Neural progenitor cell (in vitro differentiated cells): ENCODE data around the gene TAP1. TPM values are rescaled to one million over a fixed set of nuclear protein-coding genes. Genes with fewer than 3 reads are reported as not detected.

ENCODE experiments used
- DNase-seq: peaks from one replicate; pipeline ENCODE4 v3.0.0-alpha.2; 2016; ENCODE audit warnings: low spot score
- H2AFZ ChIP-seq: fragments of 200-600 bp; sonication (generic); replicated peaks from 2 replicates; pipeline ENCODE4 v1.6.1; 2016; ENCODE audit warnings: antibody characterized with exemption
- H3F3A ChIP-seq: fragments of 200-600 bp; sonication (generic); 2 replicates; pipeline ENCODE4 v1.6.1; 2016; ENCODE audit warnings: antibody characterized with exemption, low read depth
- H3K27ac ChIP-seq: fragments of 200-600 bp; sonication (generic); 2 replicates; pipeline ENCODE4 v1.5.1; 2016; ENCODE audit warnings: mild to moderate bottlenecking
- H3K27me3 ChIP-seq: fragments of 200-600 bp; sonication (generic); 2 replicates; pipeline ENCODE4 v1.6.1; 2016; ENCODE audit warnings: mild to moderate bottlenecking, moderate library complexity
- H3K36me3 ChIP-seq: fragments of 200-600 bp; sonication (generic); 2 replicates; pipeline ENCODE4 v1.5.1; 2016
- H3K4me1 ChIP-seq: fragments of 200-600 bp; sonication (generic); 2 replicates; pipeline ENCODE4 v1.6.1; 2016; ENCODE audit warnings: mixed run types
- H3K4me2 ChIP-seq: fragments of 200-600 bp; sonication (generic); 2 replicates; pipeline ENCODE4 v1.6.1; 2016
- H3K4me3 ChIP-seq: fragments of 200-600 bp; sonication (generic); 2 replicates; pipeline ENCODE4 v1.5.1; 2016
- H3K79me2 ChIP-seq: fragments of 200-600 bp; sonication (generic); 2 replicates; pipeline ENCODE4 v1.6.1; 2016; ENCODE audit warnings: low read depth
- H3K9ac ChIP-seq: fragments of 200-600 bp; sonication (generic); 2 replicates; pipeline ENCODE4 v1.6.1; 2016
- H3K9me3 ChIP-seq: fragments of 200-600 bp; sonication (generic); 2 replicates; pipeline ENCODE4 v1.5.1; 2016; ENCODE audit warnings: low read depth
- H4K20me1 ChIP-seq: fragments of 200-600 bp; sonication (generic); 2 replicates; pipeline ENCODE4 v1.6.1; 2016; ENCODE audit warnings: low read depth
- H3K27ac Mint-ChIP-seq: 3 replicates; pipeline ENCODE4 v1.8.0; 2021; ENCODE audit warnings: mixed read lengths
- H3K27me3 Mint-ChIP-seq: 2 replicates; pipeline ENCODE4 v1.8.0; 2022; ENCODE audit warnings: low read depth, mild to moderate bottlenecking, inconsistent platforms, moderate library complexity, mixed read lengths; ENCODE audit not compliant: insufficient read depth
- H3K36me3 Mint-ChIP-seq: 3 replicates; pipeline ENCODE4 v1.8.0; 2021; ENCODE audit warnings: mixed read lengths
- H3K4me1 Mint-ChIP-seq: 3 replicates; pipeline ENCODE4 v1.8.0; 2021; ENCODE audit warnings: mixed read lengths
- H3K4me3 Mint-ChIP-seq: 3 replicates; pipeline ENCODE4 v1.8.0; 2021; ENCODE audit warnings: mild to moderate bottlenecking, moderate library complexity, mixed read lengths
- H3K9me3 Mint-ChIP-seq: 3 replicates; pipeline ENCODE4 v1.8.0; 2020; ENCODE audit warnings: mixed read lengths
- CTCF ChIP-seq: fragments of 200-600 bp; sonication (generic); IDR thresholded peaks from 2 replicates; pipeline ENCODE4 v1.5.1; 2017; ENCODE audit warnings: antibody characterized with exemption, mild to moderate bottlenecking
- EZH2 ChIP-seq: fragments of 200-600 bp; sonication (generic); IDR thresholded peaks from 2 replicates; pipeline ENCODE4 v1.6.1; 2017; ENCODE audit warnings: antibody characterized with exemption, mild to moderate bottlenecking, moderate library complexity
- EZH2phosphoT487 ChIP-seq: fragments of 200-600 bp; sonication (generic); IDR thresholded peaks from 2 replicates; pipeline ENCODE4 v1.6.1; 2017; ENCODE audit warnings: antibody characterized with exemption
- total RNA-seq: library from RNA; depleted of rRNA; stranded (reverse); fragments of >200 nt; gene quantifications from 2 replicates; pipeline ENCODE4 v1.2.3, GENCODE V29; 2015; ENCODE audit warnings: low replicate concordance

Gene TAP1
- total RNA-seq, 1 donor from 2014 or later: 6.5 TPM

- Histone ChIP-seq H3K27me3 (peaks cover 46% of the 10 kb centered on the region), H3K4me1 (peaks cover 4% of the 10 kb centered on the region), H3F3A (no peaks in the 10 kb centered on the region), H4K20me1 (no peaks in the 10 kb centered on the region), H3K9ac (no peak overlapping the region), H3K79me2 (no peaks in the 10 kb centered on the region), H3K36me3 (no peaks in the 10 kb centered on the region), H3K4me3 (peak overlapping the region; percentile 50), H3K4me2 (peak overlapping the region; percentile 91), H3K27ac (no peak overlapping the region), H3K9me3 (no peaks in the 10 kb centered on the region), H2AFZ (peak overlapping the region; percentile 84)
- H3K27me3 Mint-ChIP-seq: peaks cover 64% of the 10 kb centered on the region
- no peak for DNase-seq
- H3K4me3 Mint-ChIP-seq: peak overlapping the region; percentile 90
- peaks cover 11% of the 10 kb centered on the region for H3K4me1 Mint-ChIP-seq
- no peaks in the 10 kb centered on the region for H3K36me3 Mint-ChIP-seq
- H3K27ac Mint-ChIP-seq: no peak overlapping the region
- TF ChIP-seq CTCF: no peak
- TF ChIP-seq EZH2phosphoT487: no peak
- no peak for TF ChIP-seq EZH2
- no peaks in the 10 kb centered on the region for H3K9me3 Mint-ChIP-seq
Measured at GRCh38 chr6:32844839-32845383, 8.6 kb downstream of the TAP1 start.

GRCh38 chr6:32843979-32844838 is 9.3 kb downstream of the TAP1 start, which contains the start of gene PSMB8:
TSS of gene PSMB8 (minus strand) at chr6:32844047. CDS start at chr6:32843996, 51 bp downstream.
- Histone ChIP-seq H2AFZ (peak within 1 kb of the TSS; percentile 84), H3K4me2 (peak within 1 kb of the TSS; percentile 91), H3K4me1 (peaks cover 4% of the 10 kb centered on the region), H3K27me3 (peaks cover 53% of the 10 kb centered on the region), H3K4me3 (peak within 1 kb of the TSS; percentile 50), H3K9ac (no peak within 1 kb of the TSS), H4K20me1 (no peaks in the 10 kb centered on the region), H3F3A (no peaks in the 10 kb centered on the region), H3K79me2 (no peaks in the 10 kb centered on the region), H3K27ac (no peak within 1 kb of the TSS), H3K9me3 (no peaks in the 10 kb centered on the region), H3K36me3 (no peaks in the 10 kb centered on the region)
- peak; percentile 96 for DNase-seq
- peaks cover 59% of the 10 kb centered on the region for H3K27me3 Mint-ChIP-seq
- H3K9me3 Mint-ChIP-seq: no peaks in the 10 kb centered on the region
- peak within 1 kb of the TSS; percentile 90 for H3K4me3 Mint-ChIP-seq
- H3K4me1 Mint-ChIP-seq: peaks cover 11% of the 10 kb centered on the region
- H3K36me3 Mint-ChIP-seq: no peaks in the 10 kb centered on the region
- H3K27ac Mint-ChIP-seq: no peak within 1 kb of the TSS
- TF ChIP-seq CTCF (no peak), EZH2phosphoT487 (peak; percentile 60), EZH2 (peak; percentile 73)

- peak overlapping the region; percentile 84 for H2AFZ ChIP-seq
- no peak overlapping the region for H3K27ac ChIP-seq
Measured at GRCh38 chr6:32843331-32843978, 10.0 kb downstream of the TAP1 start.

More at GRCh38 chr6:32843331-32843978, 10.0 kb downstream of the TAP1 start:
- peak; percentile 80 for TF ChIP-seq EZH2phosphoT487
- TF ChIP-seq CTCF: no peak
- peak; percentile 89 for TF ChIP-seq EZH2
- H3K4me2 ChIP-seq: peak overlapping the region; percentile 91
- no peaks in the 10 kb centered on the region for H3K36me3 ChIP-seq
- no peaks in the 10 kb centered on the region for H3K36me3 Mint-ChIP-seq
- H4K20me1 ChIP-seq: no peaks in the 10 kb centered on the region
- peak overlapping the region; percentile 50 for H3K4me3 ChIP-seq
- peaks cover 1% of the 10 kb centered on the region for H3F3A ChIP-seq
- no peaks in the 10 kb centered on the region for H3K9me3 ChIP-seq
- H3K4me1 ChIP-seq: peaks cover 4% of the 10 kb centered on the region
- H3K4me3 Mint-ChIP-seq: peak overlapping the region; percentile 90
- peaks cover 11% of the 10 kb centered on the region for H3K4me1 Mint-ChIP-seq
- DNase-seq: no peak
- H3K9me3 Mint-ChIP-seq: no peaks in the 10 kb centered on the region
- no peaks in the 10 kb centered on the region for H3K79me2 ChIP-seq
- peaks cover 56% of the 10 kb centered on the region for H3K27me3 ChIP-seq
- no peak overlapping the region for H3K9ac ChIP-seq
- no peak overlapping the region for H3K27ac Mint-ChIP-seq
- peaks cover 54% of the 10 kb centered on the region for H3K27me3 Mint-ChIP-seq
